Epidermal melanocyte (primary cell): ENCODE measurements around the gene FANCI.
"Not testable (repeated sequence)": the region's sequence is repeated elsewhere in the genome, so short reads cannot be mapped to it uniquely, and the experiment has no call there.

Experiments used
- DNase-seq: peaks from one replicate; pipeline ENCODE4 v3.0.0; 2011; ENCODE audit warnings: low spot score; ENCODE audit not compliant: insufficient read length

FANCI gene

GRCh38 chr15:89221543-89221942, 22.2 kb upstream of the FANCI start, which contains the start of gene RLBP1:
RLBP1 (minus strand) TSS chr15:89221579; CDS start chr15:89218975, 2,604 bp downstream.
- DNase-seq: peak; percentile 53

- no peak for DNase-seq
Observed at GRCh38 chr15:89225588-89225987, 18.2 kb upstream of the FANCI start.

DNA sequence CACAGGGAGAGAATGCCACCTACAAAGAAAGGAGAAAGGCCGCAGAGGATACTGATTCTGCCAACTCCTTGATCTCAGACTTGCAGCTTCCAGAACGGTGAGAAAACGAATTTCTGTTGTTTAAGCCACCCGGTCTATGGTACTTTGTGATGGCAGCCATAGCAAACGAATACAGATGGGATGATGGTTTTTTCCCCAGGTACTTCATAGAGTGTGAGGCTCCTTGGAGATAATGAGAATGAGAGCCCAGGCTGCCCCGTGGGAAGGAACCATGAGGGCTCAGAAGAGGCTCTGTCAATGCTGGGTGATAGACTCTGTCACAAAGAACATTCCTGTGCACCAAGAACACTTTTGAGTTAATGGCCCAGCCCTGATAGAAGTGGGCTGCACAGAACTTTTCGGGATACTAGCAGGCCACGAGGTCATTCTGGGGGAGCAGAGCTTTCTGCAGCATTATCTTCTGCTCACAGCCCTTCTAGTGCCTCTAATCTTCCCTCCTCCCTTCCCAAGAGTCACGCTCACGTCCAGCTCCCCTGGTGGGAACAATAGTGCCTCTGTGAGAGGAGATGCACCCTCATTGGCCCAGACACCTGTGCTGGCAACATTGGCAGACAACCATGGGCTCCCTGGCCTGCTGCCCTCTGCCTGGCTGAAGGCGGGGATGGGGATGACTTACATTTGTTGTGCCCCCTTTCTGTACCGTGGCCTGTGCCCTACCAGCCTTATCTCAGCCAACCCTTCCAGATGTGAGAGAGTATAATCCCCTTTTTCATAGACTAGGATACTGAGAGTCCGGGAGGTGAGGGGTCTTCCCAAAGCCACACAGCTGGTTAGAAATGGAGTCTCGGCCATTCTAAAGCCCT, 17.2 kb upstream of the FANCI start:
- no peak for DNase-seq

- no peak for DNase-seq
Observed at GRCh38 chr15:89227425-89227824, 16.4 kb upstream of the FANCI start.

GRCh38 chr15:89230277-89230676, 13.5 kb upstream of the FANCI start:
- no peak for DNase-seq

DNA sequence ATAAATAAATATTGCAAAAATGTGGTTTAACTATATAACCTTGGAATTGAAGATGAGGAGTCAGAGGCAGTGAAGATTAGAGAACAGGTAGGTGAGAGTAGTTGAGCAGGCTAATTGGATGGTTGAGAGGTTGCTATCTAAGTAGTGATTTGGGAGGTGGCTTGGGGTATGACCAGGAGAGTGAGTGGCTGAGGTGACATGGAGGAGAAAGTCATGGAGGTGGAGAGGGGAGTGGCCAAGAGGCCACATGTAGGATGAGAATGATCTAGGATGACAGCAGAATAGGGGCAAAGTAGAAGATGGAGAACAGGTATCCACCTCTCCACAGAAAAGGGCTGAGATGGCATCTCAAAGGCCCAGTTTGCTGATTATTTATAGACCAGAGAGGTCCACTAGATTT, 11.9 kb upstream of the FANCI start:
- DNase-seq: no peak

- DNase-seq: not testable (repeated sequence)
Observed at GRCh38 chr15:89239883-89240810, 3.6 kb upstream of the FANCI start.

- DNase-seq: no peak
Observed at GRCh38 chr15:89243046-89243690, 611 bp upstream of the FANCI start.

DNA sequence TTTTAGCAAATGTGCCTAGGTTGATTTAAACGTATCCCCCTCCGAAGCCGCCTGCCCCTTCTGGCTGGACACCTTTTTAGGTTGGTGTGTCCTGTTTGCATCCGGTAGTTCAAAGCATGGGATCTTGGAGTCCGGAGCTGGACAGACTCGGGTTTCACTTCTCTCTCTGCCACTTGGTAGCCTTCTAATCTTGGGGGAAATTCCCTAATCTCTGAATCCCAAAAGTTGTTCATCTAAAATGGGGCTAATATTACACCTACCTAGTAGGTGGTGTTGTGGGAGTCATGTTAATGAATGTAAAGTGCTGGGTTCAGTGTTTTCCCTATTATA, 760 bp downstream of the FANCI start:
- DNase-seq: no peak

- no peak for DNase-seq
Observed at GRCh38 chr15:89247446-89247845, 3.7 kb downstream of the FANCI start.

DNA sequence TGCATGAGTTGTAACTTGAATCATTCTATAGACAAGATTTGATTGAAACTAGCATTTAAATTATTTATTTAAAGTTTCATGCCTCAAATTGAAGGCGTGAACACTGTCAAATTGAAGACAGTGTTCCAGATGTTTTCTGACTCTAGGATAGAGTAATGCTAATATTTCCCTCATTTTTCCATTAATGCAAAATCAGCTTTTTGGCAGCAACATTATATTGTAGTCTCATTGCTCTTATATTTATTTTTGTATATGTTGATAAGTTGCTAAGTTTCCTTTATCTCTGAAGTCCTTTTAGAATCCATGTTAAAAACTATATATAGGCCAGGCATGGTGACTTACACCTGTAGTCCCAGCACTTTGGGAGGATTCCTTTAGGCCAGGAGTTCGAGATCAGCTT, 4.8 kb downstream of the FANCI start:
- DNase-seq: no peak

- not testable (repeated sequence) for DNase-seq
Observed at GRCh38 chr15:89250142-89250541, 6.4 kb downstream of the FANCI start.

DNA sequence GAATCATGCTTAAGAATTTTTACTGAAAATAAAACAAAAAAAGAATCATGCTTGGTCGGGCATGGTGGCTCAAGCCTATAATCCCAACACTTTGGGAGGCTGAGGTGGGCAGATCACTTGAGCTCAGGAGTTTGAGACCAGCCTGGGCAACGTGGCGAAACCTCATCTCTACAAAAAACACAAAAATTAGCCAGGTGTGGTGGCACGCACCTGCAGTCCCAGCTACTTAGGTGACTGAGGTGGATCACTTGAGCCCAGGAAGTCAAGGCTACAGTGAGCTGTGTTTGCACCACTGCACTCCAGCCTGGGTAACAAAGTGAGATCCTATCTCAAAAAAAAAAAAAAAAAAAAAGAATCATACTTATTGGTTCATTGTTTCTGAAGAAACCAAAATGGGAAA, 33.5 kb downstream of the FANCI start:
- not testable (repeated sequence) for DNase-seq

- DNase-seq: no peak
Observed at GRCh38 chr15:89278307-89278706, 34.5 kb downstream of the FANCI start.

- no peak for DNase-seq
Observed at GRCh38 chr15:89282631-89283030, 38.9 kb downstream of the FANCI start.

DNA sequence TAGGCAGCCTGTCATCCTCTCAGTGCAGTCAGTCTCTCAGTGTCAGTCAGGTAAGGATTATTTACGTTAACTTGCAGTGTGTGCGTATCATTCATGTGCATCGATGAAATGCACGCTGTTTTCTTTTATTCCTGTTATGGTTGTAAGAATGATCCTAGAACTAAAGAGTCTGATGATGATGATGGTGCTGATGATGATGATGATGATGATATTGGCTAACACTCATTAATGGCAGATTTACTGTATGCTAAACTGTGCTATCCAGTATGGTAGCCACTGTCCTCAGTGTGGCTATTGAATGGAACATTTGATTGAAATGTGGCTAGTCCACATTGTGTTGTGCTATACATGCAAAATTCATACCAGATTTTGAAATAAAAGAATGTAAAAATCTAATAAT, 39.4 kb downstream of the FANCI start:
- no peak for DNase-seq

DNA sequence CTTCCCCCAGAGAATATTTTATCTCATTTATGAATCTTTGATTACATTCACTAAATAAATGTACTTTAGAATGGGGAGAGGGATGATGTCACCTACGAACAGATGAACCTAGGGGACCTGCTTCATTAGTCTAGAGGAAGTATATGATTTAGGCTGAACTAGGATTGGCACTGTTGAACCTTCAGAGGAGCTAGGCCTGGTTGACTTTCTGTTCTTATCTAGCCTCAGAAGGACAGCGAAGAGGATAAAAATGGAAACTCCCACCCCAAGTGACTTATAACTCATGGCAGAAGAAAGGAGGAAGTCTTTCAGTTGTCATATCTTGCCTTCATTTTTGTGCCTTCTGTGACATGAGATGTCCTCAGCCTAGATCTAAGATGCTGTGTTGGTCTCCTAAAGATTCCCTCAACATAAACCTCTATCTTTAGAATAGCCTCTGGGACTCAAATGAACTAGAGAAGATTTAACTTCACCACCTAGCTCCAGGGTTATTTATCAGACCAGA, 48.2 kb downstream of the FANCI start:
- DNase-seq: no peak

DNA sequence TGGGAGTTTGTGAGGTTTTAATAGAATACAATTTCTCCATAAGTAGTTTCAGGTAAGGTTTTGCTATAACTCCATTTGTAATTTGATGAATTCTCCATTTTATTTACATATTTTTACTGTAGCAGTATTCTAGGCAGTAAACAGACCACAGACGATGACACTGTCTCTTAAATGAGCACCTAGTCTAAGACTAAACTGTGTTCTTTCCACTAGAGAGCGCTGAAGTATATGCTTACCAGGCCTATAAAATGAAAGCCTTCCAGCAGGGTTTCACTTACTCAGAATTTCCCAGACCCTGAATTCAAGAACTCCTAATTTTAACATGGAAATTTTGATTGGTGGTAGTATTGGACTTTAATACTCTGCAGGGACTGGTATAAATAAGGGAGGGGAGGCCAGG, 49.2 kb downstream of the FANCI start:
- DNase-seq: no peak

GRCh38 chr15:89299896-89300295, 56.1 kb downstream of the FANCI start:
- no peak for DNase-seq

DNA sequence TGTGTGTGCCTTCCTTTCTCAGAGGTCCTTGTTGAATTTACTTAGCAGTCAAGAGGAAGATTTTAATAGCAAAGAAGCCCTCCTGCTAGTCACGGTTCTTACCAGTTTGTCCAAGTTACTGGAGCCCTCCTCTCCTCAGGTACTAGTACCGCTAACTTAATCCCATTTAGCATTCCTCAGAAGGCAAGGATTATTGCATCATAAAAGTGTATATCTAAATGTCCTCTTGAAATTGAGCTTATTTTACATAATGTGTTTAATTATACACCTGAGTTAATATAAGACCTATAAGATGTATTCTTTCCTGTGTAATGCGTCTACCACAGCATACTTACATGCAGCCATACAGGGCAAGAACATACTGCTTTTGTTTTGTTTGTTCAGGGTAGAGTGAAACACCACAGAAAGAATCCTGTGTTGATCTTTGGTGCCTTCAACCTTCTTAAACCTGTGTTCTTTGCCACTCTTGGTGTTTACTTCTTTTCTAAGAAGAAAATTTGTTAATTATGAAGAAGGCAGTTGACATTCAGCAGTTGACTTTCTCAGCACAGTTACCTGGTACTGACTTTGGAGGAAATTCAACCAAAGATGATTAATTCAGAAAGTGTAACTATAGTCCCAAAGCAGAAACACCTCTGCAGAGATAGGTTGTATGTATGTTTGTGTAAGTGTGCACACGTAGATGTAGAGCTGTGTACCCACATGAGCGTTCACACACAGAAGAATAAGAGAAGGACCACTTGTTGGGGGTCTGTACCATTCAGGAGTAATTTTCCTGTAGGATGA, 57.7 kb downstream of the FANCI start:
- DNase-seq: no peak

DNA sequence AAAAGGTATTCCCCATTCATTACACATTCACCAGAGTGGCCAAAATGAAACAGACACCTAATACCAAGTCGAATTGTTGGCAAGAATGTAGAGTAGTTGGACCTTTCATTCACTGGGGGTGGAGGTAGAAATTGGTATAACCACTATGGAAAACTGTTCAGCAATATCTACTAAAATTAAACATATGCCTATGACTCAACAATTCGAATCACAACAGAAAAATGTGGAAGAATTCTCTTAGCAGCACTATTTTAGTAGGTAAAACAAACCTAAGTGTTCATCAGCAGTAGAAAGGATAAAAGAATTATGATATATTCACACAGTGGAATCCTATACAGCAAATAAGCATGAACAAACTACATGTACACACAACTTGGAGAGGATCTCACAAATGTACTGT, 60.2 kb downstream of the FANCI start:
- no peak for DNase-seq
